ENCODE data around the gene IL18R1.

Gene IL18R1

DNA sequence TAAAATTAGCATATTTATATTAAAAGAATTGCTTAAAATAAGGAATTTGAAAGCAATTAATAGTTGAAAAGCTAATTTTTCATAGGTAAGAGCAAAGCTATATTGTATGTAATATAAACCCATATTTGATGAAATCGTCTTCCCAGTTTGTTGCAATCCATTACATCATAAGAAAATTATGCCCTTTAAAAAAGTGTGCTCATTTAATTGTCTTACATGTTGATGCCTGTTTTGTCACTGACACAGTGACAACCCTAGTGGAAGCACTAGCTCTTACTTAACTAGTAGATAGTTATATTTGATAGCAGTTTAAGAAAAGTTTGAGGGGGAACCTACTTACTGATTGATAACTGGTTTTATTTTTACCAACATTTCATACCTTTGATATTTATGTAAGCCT, 37.3 kb downstream of the IL18R1 start:
- DNase-seq, result no peak

DNA sequence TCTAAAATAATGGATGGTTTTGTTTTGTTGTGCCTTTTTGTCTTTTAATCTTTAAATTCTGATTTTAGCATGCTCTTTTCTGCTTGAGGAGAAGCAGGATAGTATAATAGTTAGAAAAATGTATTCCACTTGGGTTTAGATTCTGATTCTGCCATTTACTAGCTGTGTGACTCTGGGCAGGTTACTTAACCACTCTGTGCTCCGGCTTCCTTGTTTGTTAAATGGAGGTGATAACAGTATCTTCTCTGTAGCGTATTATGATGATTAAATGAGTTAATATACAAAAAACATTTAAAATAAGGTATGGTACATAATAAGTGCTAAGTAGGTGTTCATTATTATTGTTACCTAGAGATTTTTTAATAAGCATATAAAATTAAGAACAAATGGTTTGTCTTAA, 40.4 kb downstream of the IL18R1 start:
- no peak for DNase-seq

DNA sequence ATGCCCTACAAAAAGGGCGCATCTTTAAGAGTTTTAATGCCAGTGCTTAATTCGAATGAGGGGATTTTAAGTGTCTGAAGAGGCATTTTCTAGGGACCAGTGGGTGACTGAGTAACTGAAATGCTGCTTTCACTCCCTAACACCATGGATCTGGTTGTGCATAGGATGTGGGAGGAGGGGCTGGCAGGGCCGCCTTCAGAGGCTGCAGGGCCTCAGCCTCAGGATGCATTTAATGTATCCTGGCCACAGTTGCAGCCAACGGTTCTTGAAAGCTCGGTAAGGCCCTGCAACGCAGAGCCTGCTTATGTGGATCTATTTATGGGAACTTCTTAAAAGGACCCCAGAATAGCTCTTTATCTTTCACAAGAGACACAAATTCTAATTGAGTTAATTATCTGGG, 41.6 kb downstream of the IL18R1 start:
- DNase-seq, result no peak

DNA sequence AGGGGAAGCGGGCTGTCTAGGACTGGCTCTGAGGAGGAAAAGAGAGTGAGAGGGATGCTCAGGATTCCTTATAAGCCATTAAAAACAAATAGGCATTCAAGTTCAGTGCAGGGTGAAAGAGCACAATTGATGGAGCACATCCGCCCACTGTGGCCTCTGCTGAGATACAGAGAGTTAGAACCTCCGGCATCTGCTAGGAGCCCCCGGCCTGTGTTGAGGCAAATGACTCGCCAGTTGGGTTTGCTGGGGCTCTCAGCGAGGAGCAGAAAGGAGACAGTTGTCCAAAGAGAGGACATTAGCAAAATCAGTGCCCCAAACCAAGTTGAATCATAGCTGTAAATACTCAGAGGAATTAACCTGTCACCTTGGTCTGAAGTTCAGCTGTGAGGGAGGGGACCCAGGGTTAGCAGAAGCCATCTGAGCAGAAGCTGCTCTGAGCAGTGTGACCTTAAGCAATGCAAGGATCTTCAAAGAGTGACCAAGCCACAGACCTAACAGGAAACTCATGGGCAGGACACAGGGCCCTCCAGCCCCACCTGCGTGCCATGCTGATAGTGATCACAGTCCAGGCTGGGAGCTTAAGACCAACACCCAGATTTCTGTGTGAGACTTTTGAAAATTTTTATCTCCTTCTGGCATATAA, 44.0 kb downstream of the IL18R1 start:
- DNase-seq, result no peak

DNA sequence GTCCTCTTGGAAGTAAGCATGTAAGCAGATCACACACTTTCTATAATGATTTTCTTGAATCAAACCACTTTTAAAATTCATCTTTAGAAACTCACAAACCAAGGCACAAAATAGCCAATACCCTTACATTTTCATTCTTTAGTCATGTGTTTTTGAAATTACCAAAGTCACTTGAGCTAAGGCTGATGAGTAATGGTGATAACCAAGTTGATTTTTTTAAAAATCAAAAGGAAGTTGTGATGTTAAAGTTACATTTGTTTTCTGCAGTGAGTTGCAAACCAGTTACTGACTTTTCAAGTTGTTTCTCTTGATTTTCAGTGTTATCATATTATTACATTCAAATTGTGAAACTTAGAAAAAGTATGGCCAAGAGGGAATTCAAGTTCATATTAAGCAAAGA, 45.9 kb downstream of the IL18R1 start:
- no peak for DNase-seq

DNA sequence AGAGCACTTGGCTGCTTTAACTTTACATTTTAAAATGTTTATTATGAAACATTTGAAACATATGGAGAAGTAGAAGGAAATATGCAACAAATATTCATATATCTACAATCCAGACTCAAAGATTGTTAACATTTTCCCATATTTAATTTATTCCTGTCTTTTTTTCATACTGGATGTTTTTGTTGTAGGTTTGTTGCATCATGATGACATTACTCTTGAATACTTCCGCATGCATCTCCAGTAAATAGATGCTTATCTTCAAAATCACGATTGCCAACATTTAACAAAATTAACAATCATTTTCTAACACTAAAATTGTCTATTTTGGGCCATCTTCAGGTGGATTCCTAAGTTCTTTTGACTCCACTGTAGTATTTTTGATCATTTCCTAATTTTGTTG, 46.3 kb downstream of the IL18R1 start:
- DNase-seq, result no peak

DNA sequence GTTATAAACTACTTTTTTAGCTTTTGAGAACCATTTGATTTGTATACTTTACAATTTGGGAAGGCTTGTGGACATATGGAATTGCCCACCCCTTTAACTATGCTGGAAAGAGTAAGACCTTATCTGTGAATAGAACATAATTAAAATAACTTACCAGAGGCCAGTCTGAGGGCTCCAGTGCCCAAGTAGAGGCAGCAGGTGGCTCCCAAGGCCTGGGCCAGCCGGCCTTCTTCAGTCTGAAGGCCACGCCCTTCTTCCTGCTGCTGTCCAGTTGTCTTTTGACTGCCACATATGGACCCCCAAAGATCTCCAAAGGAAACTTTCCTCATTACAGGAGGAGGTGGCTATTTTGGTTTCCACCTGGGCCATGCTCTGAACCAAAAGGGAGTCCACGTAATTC, 55.4 kb downstream of the IL18R1 start:
- DNase-seq, result no peak

DNA sequence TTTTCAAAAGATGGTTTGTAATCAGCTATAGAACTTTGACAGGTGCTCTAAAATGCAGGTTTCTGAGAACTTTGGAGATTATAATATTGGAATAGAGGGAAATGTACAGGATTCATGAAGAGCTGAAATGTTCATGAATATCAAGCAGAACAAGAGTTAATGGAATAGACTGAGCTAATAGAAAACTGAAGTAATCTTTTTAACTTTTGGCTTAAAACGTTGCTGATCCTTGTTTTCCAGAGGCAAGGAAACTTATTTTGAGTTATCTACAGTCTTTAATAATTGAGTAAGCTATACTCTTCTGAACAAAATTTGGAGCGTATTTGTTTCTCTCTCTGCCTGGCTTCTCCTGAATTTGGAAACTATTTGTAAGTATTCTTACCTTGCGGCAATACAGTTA, 56.6 kb downstream of the IL18R1 start:
- DNase-seq, result no peak

DNA sequence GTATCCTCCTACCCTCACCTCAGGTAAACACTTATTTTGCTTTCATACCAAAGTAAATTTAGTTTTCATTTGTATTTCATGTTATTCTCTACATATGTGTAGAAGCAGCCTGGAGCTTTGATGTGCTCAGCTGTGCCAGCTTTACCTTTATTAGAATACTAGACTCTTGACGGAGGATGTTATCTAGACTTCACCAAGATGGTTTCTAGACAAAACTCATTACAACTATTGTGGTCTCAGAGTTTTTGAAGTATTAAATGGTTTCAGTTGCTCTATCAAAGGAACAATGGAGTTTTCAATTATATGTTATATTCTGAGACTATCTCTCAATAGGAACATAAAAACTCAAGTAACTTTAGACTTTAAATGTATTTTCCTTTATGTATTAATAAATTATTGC, 62.4 kb downstream of the IL18R1 start:
- no peak for DNase-seq

DNA sequence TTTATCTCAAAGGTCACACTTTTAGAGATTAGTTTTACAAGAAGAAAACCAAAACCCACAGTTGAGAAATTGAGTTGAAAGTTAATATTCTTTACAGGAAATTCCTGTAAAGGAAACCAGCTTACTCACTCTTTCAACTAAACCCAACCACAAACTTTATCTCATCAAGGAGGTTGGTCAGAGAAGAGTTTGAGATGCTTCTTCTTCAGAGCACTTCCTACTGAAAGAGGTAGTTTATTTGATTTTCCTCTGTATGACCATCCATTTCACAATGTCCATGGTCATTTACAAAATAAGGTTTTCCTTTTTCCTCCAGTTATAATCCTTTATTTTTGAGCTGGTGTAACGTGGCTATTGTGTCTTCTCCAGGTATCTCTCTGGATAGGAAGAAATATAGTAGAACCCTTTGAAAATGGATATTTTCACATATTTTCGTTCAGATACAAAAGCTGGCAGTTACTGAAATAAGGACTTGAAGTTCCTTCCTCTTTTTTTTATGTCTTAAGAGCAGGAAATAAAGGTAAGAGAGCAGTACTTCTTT, 62.9 kb downstream of the IL18R1 start:
- DNase-seq, result no peak

DNA sequence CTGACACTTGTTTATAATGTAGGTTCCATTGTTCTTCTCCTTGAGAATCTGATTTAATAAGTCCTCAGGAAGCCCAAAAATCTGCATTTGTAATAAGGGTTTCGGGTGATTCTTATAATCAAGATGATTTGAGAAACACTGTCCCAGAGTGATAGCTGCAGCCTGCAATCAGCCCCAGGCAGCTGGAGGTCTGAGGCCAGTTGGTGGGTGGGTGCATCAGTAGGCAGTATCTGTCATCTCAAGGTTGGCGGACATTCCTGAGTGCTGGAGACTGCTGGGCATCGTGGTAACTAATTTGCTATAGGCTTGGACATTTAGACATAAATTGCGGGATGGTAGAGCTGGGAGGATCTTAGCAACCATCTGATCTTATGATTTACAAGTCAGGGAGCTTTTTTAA, 64.7 kb downstream of the IL18R1 start:
- DNase-seq, result no peak

DNA sequence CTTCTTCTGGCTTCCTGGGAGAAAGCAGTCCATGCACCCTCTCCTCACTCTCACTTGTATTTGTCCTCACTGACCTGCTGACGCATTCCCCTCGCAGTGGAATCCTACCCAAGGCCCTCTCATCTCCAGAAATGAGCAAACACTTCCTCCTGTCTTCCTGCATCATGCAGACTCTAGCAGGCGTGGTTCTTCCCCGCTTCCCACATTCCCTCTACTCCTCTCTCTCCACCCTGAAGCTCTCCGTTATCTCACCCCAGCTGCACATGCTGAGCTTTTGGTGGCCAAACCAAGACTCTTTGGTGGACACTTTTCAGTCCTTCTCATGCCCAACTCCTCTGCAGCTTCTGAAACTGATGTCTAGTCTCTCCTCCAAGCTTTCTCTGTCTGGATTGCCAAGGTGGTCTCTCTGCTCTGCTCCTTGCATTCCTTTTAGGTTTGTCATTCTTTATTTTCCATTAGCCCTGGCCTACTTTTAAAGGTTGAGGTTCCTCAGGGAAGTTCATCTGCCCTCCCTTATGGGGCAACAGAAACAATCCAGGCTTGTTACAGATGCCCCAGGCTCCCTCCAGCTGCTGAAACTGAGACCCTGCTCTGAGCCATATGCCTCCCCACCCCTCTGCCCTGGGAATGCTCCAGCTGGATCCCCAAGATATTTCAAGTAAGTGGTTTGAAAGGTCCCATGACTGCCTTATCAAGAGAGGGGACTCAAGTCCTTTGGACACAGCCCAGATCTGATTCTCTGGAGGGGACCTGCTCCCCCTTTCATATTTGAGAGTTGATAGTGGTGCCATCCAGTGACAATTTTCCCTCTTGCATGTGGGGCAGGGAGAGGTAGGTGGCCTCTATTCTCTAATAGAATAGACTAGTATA, 66.5 kb downstream of the IL18R1 start:
- no peak for DNase-seq

DNA sequence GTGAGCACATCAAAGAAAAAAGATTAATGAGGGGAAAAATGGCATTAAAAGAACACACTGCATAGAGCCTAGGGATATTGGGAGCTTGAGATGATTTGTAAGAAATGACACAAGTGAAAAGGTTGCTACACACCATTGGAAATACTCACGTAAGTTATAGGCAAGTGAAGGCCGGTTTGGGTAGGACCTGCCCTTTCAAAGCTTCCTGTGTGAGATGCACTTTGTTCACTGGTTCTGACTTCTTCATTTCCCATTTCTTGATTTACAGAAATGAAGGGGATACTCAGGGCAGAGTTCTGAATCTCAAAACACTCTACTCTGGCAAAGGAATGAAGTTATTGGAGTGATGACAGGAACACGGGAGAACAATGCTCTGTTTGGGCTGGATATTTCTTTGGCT, 67.3 kb downstream of the IL18R1 start, which contains the start of gene IL18RAP:
TSS of gene IL18RAP (plus strand) at position 251 of the 400 bp plus-strand sequence. CDS start at position 369, 118 bp downstream.
- DNase-seq, result no peak

DNA sequence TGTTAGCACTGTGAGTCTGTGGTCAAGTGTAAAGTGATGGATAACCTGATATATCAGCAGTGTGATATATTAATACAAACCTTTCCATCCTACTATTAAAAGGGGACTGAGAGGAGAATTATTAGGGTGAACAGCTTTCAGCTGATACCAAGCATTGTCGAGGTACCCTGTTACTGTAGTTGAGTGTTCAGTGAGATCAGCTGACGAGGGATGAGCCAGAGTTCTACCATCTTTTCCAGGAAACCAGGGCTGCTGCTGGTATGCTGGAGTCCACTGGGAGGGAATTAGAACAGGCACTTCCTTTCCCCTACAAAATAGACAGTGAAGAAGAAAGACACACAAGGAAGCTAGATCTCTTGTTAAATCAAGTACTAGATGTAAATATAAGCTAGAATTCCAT, 67.8 kb downstream of the IL18R1 start:
- DNase-seq, result no peak

DNA sequence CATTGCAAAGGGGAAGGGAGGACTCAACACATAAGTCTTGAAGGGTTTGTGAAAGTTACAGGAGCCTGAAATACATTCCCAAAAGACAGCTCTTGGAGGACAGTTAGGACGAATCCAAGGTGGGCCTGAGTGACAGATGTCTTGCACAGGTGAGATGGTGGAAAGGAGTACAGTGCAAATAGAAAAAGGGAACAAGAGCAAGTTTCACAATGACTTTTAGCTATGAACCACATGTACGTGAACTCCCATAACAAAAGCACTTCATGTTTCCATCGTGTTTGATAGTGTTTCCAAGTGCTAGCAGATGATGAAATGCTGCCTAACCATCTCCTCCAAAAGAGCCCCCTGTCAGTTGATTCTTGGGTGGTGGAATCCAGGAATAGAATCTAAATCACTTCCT, 69.2 kb downstream of the IL18R1 start:
- no peak for DNase-seq

DNA sequence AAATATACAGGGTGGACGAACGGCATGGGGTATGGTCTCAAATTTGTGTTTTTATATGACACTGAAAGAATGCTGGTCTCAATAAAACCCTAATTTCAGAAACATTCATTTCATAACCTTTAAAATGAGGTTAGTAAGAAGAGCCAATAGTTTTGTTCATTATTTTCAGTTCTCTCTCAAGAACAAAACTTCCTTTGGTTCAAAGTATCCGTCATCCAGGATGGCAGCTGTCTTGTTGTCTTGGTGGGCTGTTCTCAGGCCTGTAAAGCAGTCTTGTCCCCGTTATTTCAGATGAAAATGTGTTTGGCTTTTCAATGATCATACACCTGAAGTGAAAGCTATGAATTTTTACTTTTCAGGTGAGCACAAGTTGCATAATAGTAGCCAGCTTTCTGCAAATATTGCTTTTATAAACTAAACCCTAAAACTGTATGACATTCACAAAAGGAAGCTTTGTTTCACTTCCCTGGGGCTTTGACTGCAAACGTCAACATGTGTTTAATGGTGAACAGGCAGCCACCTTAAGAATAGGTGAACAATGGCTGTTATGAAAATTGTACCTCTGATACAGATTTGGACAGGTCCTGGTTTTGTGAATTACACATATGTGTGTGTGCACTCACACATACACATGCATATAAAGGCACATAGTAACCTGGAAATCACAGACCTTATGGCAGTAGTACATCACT, 70.0 kb downstream of the IL18R1 start:
- no peak for DNase-seq

DNA sequence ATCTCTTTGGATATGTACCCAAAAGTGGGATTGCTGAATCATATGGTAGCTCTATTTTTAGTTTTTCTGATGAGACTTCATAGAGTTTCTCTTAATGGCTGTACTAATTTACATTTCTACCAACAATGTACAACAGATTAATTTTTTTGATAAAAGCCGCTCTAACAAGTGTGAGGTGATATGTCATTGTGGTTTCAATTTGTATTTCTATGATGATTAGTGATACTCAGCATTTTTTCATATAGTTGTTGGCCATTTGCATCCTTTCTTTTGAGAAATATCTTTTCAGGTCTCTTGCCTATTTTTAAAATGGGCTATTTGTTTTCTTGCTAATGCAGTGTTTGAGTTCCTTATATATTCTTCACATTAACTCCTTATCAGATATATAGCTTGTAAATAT, 71.7 kb downstream of the IL18R1 start:
- DNase-seq, result no peak

DNA sequence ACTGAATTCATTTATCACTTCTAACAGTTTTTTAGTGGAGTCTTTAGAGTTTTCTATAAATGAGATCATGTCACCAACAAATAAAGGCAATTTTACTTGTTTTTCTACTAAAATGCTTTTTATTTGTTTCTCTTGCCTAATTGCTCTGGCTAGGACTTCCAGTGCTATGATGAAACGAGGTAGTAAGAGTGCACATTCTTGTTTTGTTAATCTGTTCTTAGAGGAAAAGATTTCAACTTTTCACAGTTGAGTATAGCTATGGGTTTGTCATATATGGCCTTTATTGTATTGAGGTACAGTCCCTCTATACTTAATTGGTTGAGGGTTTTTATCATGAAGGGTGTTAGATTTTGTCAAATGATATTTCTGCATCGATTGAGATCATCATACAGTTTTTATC, 73.0 kb downstream of the IL18R1 start:
- DNase-seq, result no peak

DNA sequence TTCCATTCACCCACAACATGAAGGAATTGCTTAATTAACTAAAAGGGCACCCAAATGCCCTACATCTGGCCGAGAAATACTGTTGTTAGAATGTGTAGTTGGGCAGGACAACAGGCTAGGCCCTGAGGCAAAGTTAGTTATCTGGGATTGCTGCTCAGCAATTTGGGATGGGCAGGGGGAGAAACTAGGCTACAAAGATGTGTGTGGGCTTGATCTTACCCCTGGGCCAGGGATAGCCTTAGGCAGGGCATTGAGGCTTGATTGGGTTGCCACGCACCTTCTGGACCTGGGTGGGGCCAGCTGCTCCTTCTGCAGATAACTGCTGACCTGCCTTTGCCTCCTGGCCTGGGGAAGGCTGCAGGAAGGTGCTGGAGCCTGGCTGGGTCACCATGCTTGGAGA, 76.8 kb downstream of the IL18R1 start:
- DNase-seq, result no peak

DNA sequence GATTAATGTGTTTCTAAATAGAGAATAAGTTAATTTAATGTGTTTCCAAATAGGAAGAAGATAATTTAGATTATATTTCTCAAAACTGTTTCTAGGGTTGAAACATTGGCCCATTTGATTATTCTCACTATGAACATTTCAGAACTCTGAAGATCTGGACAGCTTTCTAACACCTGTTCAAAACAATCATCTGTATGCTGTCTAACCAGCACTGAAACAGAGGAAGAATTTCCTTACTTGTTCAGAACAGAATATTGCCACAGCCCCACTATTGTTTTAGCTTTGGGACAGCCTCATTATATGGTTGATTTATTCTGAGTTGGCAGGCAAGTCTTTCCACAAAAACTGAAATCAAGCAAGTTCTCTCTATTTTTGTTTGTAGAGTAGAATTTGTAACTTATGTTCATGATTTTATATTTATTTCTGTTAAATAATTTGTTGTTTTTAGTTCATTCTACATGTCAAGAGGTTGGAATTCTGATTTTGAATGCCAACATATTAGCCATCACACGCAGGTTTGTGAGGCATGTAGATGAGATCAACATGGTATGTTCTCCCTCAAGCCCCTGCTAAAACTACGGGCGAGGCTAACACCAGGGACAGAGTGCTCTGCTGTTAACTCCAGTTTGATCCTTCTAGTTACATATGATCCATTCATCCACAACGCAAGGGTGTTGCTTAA, 78.5 kb downstream of the IL18R1 start:
- DNase-seq, result no peak

DNA sequence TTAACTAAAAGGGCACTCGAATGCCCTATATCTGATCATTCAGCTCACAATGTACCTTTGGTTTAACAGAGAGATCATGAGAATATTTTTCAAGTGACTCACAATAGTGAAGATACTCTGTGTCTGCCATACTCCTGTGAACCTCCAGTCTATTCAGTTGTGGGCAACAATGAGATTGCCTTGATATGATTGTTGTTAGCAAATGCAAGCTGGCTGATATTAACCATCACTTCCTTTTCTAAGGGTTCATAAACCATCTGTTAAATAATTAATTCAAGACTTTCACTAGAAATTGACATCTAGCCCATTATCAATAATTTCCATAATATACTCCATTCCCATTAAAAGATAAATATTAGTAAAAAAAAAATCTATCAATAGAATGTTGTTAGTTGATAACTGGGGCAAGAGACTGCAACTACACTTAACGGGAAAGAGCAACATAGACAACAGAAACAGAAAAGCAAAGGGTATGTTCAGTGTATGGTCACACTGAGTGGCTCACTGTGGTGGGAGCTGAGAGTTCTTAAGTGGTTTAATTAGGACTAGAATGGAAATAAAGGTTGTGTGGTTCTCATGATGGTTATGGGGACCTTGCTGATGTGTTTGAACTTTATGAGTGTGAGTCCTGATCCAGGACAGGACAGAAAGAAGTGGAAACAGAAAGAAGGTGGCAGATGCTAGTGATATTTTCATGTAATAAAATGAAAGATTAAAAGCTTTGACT, 79.2 kb downstream of the IL18R1 start:
- DNase-seq, result no peak

DNA sequence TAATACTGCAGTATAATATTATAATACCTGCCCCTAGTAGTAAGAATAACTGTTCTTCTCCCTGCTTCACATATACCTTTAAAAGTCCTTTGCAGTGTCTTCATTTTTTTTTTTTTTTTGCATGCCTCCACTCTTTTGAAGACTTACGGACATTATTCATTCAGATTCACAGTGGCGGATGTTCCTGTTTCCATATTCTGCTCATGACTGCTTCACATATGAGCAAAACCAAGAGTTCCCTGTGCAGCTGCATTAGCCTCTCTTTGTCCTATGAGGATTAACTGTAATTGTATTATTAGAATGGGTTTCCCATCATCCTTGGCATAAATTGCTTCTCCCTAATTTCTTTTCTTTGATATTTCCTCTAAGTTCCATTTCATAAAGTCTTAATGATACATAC, 80.1 kb downstream of the IL18R1 start:
- DNase-seq, result no peak
